ENCODE results near the gene RNU5B-1.

- TF ChIP-seq CTCF (IDR thresholded peaks at IDR 0.05; ENCODE audit: poor library complexity, severe bottlenecking) (peak; percentile 95), TAF1 (IDR thresholded peaks at IDR 0.05; ENCODE audit: low read depth) (no peak)
Measured at GRCh38 chr15:65304381-65305149, at the start of gene RNU5B-1.
